G401 (cell line): Measurements from ENCODE around the gene ZBTB8A. TPM values are rescaled to one million over a fixed set of nuclear protein-coding genes. Genes with fewer than 3 reads are reported as not detected.
"Not testable (repeated sequence)": the region's sequence is repeated elsewhere in the genome, so short reads cannot be mapped to it uniquely, and the experiment has no call there.

ENCODE experiments used
- DNase-seq: peaks from one replicate; pipeline ENCODE4 v3.0.0-alpha.2; 2015; ENCODE audit warnings: low spot score
- in situ Hi-C: cut with HindIII; loops from 2 replicates; pipeline ENCODE4 v1.10.0; 2016; ENCODE audit warnings: low sequenced_read_pairs, mixed read lengths
- total RNA-seq: library from RNA; depleted of rRNA; stranded (reverse); fragments of >200 nt; shearing (Covaris generic); gene quantifications from 2 replicates; pipeline ENCODE4 v1.2.3, GENCODE V29; 2014; rRNA removed

ZBTB8A gene
- 7.7 and 12.0 TPM in 2 replicates for total RNA-seq

DNA sequence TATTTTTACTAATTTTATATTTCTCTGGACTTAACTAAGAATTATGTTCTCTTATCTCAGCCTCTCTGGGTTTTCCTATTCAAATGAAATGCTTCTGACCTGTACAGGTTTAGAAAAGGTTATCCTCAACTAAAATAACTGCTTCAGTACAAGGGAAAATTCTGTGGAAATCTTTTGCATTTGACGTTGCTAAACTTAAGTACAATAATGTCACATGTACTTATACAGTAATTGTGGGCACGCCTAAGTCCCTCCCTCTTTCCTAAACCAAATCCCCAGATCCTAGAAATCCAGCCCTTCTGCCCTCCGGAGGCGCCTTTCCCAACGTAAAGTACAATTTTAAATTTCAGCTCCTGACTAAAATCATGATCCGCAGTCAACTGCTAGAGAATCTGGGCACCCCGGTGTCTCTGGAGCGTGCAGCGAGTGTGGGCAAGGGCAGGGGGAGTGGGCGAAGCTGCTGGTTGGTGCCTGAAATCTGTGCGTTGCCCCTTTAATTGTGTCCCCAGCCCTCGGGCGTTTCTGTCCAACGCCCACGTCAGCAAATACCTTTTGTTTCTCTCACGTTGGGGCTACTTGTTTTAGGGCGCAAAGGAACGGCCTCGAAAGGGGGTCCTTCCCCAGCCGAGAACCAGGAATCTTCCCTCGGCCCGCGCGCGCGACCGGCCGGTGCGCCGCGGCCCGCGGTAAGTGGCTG is at the start of gene ZBTB8A:
ZBTB8A (plus strand) TSS at position 541 of the 697 bp plus-strand sequence. CDS start 53,505 bp downstream, outside the sequence.
- DNase-seq, result peak; percentile 68

DNA sequence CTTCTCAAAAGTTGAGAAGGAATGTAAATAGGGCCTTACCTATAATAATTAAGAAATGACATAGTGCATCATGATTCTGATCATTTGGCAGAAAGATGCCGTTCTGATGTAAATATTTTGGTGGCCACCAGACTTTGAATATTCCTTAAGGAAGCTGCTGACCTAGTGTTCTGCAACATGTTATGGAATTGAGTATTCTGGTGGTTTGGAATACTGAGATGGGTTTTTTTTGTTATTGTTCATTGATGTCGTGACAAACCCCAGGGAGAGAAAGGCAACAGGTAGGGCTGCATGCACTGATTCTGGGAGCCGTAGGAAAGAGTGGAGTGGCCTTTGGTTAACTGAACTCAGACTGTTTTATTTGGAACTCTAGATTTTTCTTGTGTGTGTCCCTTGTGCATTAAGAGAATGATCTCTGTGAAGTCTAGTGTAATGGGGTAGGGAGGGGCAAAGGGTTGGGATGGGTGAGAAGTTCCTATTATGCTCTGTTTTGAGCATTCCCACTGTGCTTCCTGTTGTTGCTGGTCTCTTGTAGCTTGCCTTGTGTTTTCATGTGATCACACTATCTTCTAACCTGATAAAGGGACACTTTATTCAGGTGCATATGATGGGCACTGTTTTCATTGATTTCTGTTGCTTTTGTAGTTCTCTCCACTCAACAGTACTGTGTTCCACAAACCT is 49.3 kb upstream of the ZBTB8A start:
- no peak for DNase-seq
- in situ Hi-C loops, result no loop called here

More for the DNA sequence above, at the start of gene ZBTB8A:
- in situ Hi-C loops, result no loop called here

- in situ Hi-C loops, result no loop called here
- no peak for DNase-seq
These were observed 47.8 kb upstream of the ZBTB8A start for GRCh38 chr1:32491386-32491785.

DNA sequence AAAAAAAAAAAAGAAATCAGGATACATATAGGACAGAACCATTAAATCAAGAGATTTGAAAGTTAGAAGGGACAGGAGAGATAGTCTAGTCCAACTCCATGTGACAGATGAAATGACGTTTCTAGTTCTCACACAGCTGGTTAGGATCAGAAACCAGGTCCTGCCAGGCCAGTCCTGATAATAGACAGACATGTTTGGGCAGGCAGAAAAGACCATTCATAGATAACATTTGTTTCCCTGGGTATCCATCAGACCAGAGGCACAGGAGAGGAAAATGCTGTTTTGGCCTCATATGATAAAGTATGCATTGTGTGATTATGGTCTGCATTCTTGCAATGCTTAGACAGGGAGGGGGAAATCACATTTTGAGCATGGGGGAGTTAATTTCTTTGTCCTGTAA is 45.0 kb upstream of the ZBTB8A start:
- in situ Hi-C loops, result no loop called here

DNA sequence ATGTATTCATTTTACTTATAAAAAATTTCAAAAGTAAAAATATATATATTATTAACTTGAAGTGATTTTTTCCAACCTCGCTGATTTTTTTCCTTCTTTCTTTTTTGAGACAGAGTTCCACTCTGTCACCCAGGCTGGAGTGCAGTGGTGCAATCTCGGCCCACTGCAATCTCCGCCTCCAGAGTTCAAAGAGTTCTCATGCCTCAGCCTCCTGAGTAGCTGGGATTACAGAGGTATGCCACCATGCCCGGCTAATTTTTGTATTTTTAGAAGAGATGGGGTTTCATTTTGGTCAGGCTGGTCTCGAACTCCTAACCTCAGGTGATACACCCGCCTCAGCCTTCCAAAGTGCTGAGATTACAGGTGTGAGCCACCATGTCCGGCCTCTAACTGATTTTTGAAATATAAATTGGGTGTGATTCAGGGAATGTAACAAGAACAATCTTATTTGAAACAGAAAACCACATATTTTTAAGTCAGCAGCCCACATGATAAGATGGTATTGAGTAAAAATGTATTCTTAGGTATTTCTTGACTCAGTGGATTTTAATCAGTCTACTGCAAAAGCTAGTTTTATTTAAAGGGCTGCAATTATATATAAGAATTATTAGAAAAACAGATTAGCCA is 44.4 kb upstream of the ZBTB8A start:
- no peak for DNase-seq
- in situ Hi-C loops, result no loop called here

More for the DNA sequence above, 45.0 kb upstream of the ZBTB8A start:
- DNase-seq, result no peak

DNA sequence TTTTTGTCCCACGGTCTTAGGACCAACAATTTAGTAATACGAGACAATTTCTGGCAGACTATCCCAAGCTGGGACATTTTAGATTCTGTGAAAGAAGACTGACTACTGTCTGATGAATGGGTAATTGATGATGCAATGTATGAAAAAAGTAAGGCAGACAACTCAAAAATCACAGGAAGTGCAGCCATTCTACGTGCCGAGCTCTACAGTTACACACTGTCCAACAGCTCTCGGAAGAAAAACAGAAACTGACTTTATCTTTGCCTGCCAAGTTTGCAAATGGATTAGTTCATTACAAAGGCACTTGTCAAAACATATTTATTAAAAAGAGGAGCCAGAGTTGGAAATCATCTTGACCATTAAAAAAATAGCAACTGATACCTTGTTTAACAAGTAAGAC is 43.1 kb upstream of the ZBTB8A start:
- in situ Hi-C loops, result no loop called here

DNA sequence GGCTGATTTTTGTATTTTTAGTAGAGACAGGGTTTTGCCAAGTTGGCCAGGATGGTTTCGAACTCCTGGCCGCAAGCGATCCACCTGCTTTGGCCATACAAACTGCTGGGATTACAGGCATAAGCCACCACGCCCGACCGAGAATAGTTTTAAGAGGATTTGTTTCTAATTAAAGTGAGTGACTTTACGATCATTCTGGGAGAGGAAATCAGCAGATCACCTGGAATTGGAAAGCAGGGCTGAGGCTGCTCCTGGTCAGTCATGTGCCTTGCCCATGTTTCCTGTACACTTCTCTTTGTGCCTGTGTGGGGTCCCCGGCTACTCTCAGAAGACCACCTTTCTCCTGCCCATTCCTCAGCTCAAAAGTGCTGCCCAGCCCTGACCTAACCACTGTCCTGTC is 40.5 kb upstream of the ZBTB8A start:
- peak; percentile 44 for DNase-seq
- in situ Hi-C loops, result no loop called here

More for the DNA sequence above, 43.1 kb upstream of the ZBTB8A start:
- no peak for DNase-seq

DNA sequence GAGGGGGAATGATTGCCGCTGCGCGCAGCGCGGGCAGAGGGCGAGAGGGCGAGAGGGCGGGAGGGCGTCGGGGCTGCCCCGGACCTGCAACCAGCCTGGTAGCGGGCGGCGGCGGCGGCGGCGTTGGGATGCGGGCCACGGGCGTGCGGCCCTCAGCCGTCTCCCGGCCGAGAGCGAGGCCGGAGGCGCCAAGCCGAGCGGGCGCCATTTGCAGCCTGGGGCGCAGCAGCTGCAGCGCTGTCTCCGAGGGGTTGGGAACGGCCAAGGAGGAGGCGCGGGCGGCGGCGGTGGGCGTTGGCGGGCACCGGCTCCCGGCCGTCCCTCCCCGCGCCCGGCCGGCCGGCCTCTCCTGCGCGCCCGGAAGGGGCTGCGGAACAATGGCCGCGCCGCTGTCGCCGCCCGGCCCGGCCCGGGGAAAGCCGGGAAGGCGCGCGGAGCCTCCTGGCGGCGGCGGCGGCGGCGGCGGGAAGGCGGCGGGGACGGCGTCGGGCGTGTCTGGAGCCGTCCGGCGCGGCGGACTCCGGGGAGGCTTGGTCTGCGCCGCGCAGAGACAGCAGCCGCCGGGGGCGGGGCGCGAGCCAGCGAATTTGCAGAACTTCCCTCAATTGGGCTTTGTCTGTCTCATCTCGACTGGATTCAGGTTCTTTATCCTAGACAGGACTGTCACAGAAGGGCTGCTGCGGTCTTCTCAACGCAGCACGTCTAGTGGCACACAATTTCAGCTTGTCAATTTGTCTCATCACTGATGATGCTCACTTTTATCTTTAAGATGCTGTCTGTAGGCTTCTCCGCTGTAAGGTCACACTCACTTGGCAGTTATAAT is 38.6 kb upstream of the ZBTB8A start:
- in situ Hi-C loops, result no loop called here
- DNase-seq, result peak; percentile 57

- in situ Hi-C loops, result no loop called here
- DNase-seq, result no peak
These were observed 37.4 kb upstream of the ZBTB8A start for GRCh38 chr1:32501865-32502264.

DNA sequence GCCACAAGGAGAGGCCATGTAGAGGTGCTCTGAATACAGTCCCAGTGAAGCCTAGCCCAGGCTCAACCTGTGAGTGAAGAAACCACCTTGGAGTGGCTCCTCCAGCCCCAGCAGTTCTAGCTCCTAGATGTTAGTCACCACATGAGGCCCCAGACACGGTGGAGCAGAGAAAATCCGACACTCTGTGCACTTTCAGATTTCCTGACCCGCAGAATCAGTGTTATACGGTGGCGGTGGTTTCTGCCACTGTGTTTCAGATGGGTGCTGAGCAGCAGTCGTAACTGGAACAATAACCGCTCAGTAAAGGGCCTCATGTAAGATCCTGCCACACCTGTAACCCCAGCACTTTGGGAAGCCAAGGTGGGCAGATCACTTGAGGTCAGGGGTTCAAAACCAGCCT is 36.1 kb upstream of the ZBTB8A start:
- no peak for DNase-seq
- in situ Hi-C loops, result no loop called here

GRCh38 chr1:32507021-32507420 is 32.2 kb upstream of the ZBTB8A start:
- DNase-seq, result no peak
- in situ Hi-C loops, result no loop called here

DNA sequence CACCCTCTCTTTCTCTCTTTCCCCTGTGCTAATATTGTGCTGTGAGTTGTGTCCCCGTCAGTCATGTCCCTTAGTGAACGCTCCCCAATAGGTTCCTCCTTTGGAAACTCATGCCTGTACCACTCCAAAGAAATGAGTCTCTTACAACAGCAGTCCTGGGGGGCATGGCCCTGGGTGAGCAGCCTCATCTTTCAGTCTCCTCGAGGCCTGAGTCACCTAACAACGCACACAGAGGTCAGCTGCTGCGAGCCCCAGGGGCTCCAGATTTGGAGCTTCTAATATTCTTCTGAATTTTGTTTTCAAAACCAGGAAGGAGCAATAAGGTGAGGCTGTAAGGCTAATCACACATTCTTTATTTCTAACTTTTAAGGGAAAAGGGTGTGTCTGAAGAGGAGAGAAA is 30.5 kb upstream of the ZBTB8A start:
- DNase-seq, result no peak
- in situ Hi-C loops, result no loop called here

DNA sequence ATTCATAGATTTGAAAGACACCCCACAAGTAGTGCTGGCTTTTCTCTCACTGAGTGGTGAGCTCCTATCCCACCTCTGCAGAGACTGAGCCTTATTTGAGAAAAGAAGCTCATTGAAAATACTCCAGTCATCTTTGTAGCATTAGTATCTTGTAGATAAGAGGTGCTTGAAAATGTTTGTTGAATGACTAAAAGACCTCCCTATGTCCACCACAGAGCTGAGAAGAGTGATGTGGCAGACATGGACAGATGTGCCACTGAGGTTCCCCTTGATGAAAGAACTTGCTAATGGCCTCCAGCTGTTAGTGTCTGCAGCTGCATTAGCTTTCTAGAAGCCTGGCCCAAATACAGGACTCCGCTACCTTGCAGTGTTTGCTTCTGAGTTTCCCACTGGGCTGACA is 29.3 kb upstream of the ZBTB8A start:
- in situ Hi-C loops, result no loop called here
- no peak for DNase-seq

- no peak for DNase-seq
- in situ Hi-C loops, result no loop called here
These were observed 22.8 kb upstream of the ZBTB8A start for GRCh38 chr1:32516402-32516801.

DNA sequence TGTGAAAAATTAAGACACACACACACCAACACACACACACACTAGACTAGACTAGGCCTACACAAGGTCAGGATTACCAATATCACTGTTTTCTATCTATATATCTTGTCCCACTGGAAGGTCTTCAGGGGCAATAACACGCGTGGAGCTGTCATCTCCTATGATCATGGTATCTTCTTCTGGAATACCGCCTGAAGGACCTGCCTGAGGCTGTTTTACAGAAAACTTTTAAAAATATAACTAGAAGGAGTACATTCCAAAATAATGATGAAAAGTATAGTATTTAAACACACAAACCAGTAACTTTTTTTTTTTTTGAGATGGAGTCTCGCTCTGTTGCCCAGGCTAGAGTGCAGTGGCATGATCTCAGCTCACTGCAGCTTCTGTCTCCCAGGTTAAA is 20.3 kb upstream of the ZBTB8A start:
- in situ Hi-C loops, result no loop called here
- DNase-seq, result no peak

GRCh38 chr1:32521165-32521564 is 18.1 kb upstream of the ZBTB8A start:
- no peak for DNase-seq
- in situ Hi-C loops, result no loop called here

DNA sequence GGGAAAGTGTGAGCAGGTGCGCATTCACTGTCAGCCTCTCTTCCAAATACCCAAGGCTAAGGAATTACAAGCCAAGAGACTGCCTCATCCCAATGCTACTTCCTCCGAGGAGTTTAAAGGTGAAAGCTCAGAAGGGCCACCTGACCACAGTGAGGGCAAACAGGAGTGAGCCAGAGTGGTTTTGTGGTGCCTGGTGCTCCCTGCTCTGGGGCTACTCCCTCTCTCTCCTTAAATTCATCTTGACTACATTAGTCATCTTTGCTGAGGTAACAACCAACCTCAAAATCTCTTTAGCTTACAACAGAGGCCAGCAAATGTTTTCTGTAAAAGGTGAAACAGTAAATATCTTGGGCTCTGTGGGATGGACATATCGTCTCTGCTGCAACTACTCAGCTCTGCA is 14.2 kb upstream of the ZBTB8A start:
- in situ Hi-C loops, result no loop called here
- DNase-seq, result no peak

DNA sequence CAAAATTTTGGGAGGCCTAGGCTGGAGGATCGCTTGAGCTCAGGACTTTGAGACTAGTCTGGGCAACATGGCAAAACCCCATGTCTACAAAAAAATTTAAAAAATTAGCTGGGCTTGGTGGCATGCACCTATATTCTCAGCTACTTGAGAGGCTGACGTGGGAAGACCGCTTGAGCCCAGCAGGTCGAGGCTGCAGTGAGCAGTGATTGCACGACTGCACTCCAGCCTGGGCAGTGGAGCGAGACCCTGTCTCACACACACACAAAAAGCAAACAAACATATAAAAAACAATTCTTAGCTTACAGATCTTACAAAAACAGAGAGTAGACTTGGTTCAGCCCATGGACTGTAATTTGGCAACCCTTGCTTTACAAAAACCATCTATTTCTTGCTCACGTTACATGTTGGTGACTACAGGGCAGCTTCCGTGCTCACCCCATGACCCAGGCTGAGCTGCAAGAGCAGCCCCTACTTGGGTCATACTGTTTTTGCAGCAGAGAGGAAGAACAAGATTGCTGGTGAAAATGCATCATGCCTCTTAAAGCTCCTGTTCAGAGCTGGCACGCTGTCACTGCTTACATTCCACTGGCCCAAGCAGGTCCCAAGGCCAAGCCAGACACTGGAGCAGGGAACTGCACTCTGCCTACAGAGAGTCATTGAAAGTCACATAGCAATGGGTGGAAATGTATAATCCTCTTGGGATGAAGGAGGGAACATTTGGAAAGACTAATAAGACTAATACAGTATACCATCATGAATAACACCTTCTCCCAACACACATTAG is 13.4 kb upstream of the ZBTB8A start:
- no peak for DNase-seq
- in situ Hi-C loops, result no loop called here

GRCh38 chr1:32528550-32528949 is 10.7 kb upstream of the ZBTB8A start:
- in situ Hi-C loops, DNase-seq: not testable (repeated sequence)
